HG03066 (cell line): ENCODE measurements around the gene MAP3K5.
A peak's percentile ranks its signal among the peaks of the same experiment; 100 is the strongest.

ENCODE experiments used
- ATAC-seq: cut with Tn5 transposase; IDR thresholded peaks from one replicate; pipeline ENCODE4 v1.9.1; 2021; ENCODE audit warnings: low read depth; ENCODE audit not compliant: unreplicated experiment

The MAP3K5 gene

GRCh38 chr6:136655239-136656014 is 136.8 kb downstream of the MAP3K5 start:
- no peak for ATAC-seq

- ATAC-seq = no peak
These were observed 138.2 kb downstream of the MAP3K5 start for GRCh38 chr6:136654086-136654485.

- no peak for ATAC-seq
These were observed 139.6 kb downstream of the MAP3K5 start for GRCh38 chr6:136652656-136653055.

GRCh38 chr6:136651982-136652381 is 140.3 kb downstream of the MAP3K5 start:
- ATAC-seq = no peak

- peak; percentile 56 for ATAC-seq
These were observed 144.9 kb downstream of the MAP3K5 start for GRCh38 chr6:136647363-136647852.

GRCh38 chr6:136646377-136646776 is 145.9 kb downstream of the MAP3K5 start:
- ATAC-seq = no peak

- peak; percentile 26 for ATAC-seq
These were observed 147.7 kb downstream of the MAP3K5 start for GRCh38 chr6:136644597-136644952.

GRCh38 chr6:136643850-136644596 is 148.3 kb downstream of the MAP3K5 start:
- peak; percentile 50 for ATAC-seq

GRCh38 chr6:136641873-136642465 is 150.3 kb downstream of the MAP3K5 start:
- no peak for ATAC-seq

GRCh38 chr6:136641166-136641565 is 151.1 kb downstream of the MAP3K5 start:
- ATAC-seq = no peak

- no peak for ATAC-seq
These were observed 152.0 kb downstream of the MAP3K5 start for GRCh38 chr6:136640132-136640915.

GRCh38 chr6:136639702-136640101 is 152.6 kb downstream of the MAP3K5 start:
- ATAC-seq = no peak

- ATAC-seq = no peak
These were observed 156.7 kb downstream of the MAP3K5 start for GRCh38 chr6:136635615-136636014.

- no peak for ATAC-seq
These were observed 158.9 kb downstream of the MAP3K5 start for GRCh38 chr6:136633355-136633754.

- no peak for ATAC-seq
These were observed 163.3 kb downstream of the MAP3K5 start for GRCh38 chr6:136628996-136629395.

- no peak for ATAC-seq
These were observed 165.1 kb downstream of the MAP3K5 start for GRCh38 chr6:136627191-136627590.

- no peak for ATAC-seq
These were observed 167.0 kb downstream of the MAP3K5 start for GRCh38 chr6:136625293-136625692.

- ATAC-seq = no peak
These were observed 167.9 kb downstream of the MAP3K5 start for GRCh38 chr6:136624347-136624746.

- no peak for ATAC-seq
These were observed 174.2 kb downstream of the MAP3K5 start for GRCh38 chr6:136618086-136618485.

- no peak for ATAC-seq
These were observed 175.8 kb downstream of the MAP3K5 start for GRCh38 chr6:136616527-136616926.

GRCh38 chr6:136614994-136615393 is 177.3 kb downstream of the MAP3K5 start:
- ATAC-seq = no peak
